Stimulated activated CD8-positive, alpha-beta memory T cell treated with anti-CD3 and anti-CD28 coated beads, Interleukin-7, amount 100 ng/mL, for 24 hours (primary cell): ENCODE data around the gene AGAP1.

Experiments
- DNase-seq: peaks from one replicate; pipeline ENCODE4 v3.0.0-alpha.2; 2020; ENCODE audit warnings: low read depth

AGAP1 gene

GRCh38 chr2:235533198-235533597, 39.4 kb downstream of the AGAP1 start:
- DNase-seq: no peak

- no peak for DNase-seq
Measured at GRCh38 chr2:235533616-235534385, 40.0 kb downstream of the AGAP1 start.

- DNase-seq: no peak
Measured at GRCh38 chr2:235534678-235535422, 41.0 kb downstream of the AGAP1 start.

- no peak for DNase-seq
Measured at GRCh38 chr2:235535423-235536130, 41.7 kb downstream of the AGAP1 start.

GRCh38 chr2:235536711-235537110, 42.9 kb downstream of the AGAP1 start:
- DNase-seq: no peak

- no peak for DNase-seq
Measured at GRCh38 chr2:235537186-235537585, 43.3 kb downstream of the AGAP1 start.

- no peak for DNase-seq
Measured at GRCh38 chr2:235537587-235537986, 43.7 kb downstream of the AGAP1 start.

- no peak for DNase-seq
Measured at GRCh38 chr2:235538144-235538639, 44.3 kb downstream of the AGAP1 start.

- no peak for DNase-seq
Measured at GRCh38 chr2:235538981-235539380, 45.1 kb downstream of the AGAP1 start.

- DNase-seq: no peak
Measured at GRCh38 chr2:235539773-235540172, 45.9 kb downstream of the AGAP1 start.

- DNase-seq: no peak
Measured at GRCh38 chr2:235541016-235541415, 47.2 kb downstream of the AGAP1 start.

GRCh38 chr2:235541838-235542549, 48.2 kb downstream of the AGAP1 start:
- DNase-seq: no peak

GRCh38 chr2:235542733-235543127, 48.9 kb downstream of the AGAP1 start:
- DNase-seq: no peak

- no peak for DNase-seq
Measured at GRCh38 chr2:235543128-235543750, 49.4 kb downstream of the AGAP1 start.

- no peak for DNase-seq
Measured at GRCh38 chr2:235543851-235544688, 50.2 kb downstream of the AGAP1 start.

GRCh38 chr2:235544689-235544969, 50.8 kb downstream of the AGAP1 start:
- DNase-seq: no peak

- DNase-seq: no peak
Measured at GRCh38 chr2:235545339-235546150, 51.7 kb downstream of the AGAP1 start.

- DNase-seq: no peak
Measured at GRCh38 chr2:235546151-235546435, 52.2 kb downstream of the AGAP1 start.

- DNase-seq: no peak
Measured at GRCh38 chr2:235546436-235546835, 52.6 kb downstream of the AGAP1 start.

- DNase-seq: no peak
Measured at GRCh38 chr2:235549735-235550377, 56.0 kb downstream of the AGAP1 start.
